GM18507 (cell line): ENCODE results near the gene COL24A1.
A peak's percentile ranks its signal among the peaks of the same experiment; 100 is the strongest.
"Not testable (repeated sequence)": the region's sequence is repeated elsewhere in the genome, so short reads cannot be mapped to it uniquely, and the experiment has no call there.

ENCODE experiments used
- DNase-seq: peaks from one replicate; pipeline ENCODE4 v3.0.0; 2011; ENCODE audit warnings: low read depth; ENCODE audit not compliant: insufficient read length; ENCODE audit errors: extremely low spot score
- FAIRE-seq: peaks from 2 replicates; lab custom pipeline; 2011; peaks lifted over from hg19 to GRCh38; lab: Jason Lieb, UNC

Gene COL24A1

DNA sequence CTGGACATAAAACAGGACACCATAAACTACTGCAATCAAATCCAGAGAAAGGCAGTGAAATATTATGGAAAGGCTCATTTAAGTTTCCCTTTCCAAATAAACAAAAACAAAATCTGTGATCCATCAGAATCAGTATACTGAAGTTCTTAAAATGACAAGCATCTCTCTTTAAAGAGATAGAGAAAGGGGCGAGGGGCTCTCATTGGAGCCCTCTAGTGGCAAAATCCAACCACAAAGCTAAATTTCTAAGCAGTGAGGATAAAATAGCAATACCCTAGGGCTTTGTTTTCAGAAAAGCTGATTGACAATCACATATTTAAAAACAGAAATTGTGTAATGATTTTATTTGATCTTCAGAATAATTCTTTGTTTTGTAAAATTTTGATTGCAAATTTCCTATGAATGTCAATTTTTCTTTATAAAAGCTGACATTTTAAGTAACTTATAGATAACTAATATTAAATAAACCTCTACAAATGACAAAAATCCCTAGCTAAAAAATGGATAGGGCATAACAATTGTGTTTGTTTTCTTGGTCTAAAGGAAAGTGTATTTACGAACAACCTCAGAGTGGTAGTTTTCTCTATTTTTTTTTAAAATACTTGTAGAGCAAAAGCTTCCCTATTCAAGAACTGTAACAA is 138.2 kb downstream of the COL24A1 start:
- peak; percentile 78 for FAIRE-seq

GRCh38 chr1:86016076-86016759 is 140.4 kb downstream of the COL24A1 start:
- FAIRE-seq (no peak), DNase-seq (no peak)

More for the DNA sequence above, 138.2 kb downstream of the COL24A1 start:
- DNase-seq = no peak

DNA sequence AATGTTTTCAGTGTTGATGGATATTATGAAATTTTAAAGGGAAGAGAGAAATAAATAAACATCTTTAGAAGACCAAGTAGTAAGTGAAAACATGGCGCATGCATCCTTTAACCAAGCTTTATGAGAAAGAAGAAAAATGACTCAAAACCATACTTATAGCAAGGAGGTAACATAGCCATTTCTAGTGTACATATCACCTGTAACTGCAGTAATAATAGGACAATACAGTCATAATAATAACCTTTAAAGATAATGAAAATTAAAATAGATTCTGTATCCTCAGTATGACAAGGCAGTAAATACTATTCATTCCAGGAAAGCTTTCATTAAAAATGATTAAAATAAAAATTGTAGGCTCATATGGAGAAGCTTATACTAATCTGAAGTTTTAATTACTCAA is 141.2 kb downstream of the COL24A1 start:
- no peak for FAIRE-seq
- DNase-seq = no peak

GRCh38 chr1:86000601-86001000 is 156.0 kb downstream of the COL24A1 start:
- no peak for FAIRE-seq
- no peak for DNase-seq

DNA sequence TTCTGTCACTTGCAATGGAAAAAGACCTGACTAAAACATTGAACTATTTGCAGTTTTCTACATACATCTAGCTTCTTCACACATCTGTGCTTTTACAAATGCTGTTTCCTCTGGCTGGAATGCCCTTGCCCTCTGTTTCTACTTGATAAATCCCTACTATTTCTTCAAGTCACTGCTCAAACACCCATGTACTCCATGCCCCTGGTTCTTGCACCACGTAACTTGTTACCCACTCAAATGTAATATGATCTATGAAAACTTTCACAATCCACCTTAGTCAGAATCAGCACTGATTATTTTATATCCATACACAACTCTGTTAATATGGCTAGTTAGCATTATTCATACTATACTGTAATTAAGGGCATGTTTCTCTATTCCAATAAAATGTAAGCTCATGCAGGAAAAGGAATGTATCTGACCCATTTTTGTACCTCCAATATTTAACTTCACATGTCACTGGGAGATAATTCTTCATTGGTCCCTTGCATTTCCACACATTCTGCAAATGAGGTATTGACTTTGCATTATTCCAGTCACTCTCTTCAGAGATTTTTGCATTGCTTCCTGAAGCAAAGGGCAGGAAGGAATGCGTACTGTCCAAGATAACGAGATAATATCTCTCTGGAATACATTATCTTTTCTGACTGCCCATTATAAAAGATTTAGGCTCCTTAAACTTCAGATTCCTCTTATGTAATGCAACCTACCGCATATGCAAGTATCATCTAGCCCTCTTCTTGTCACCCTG is 158.3 kb downstream of the COL24A1 start:
- FAIRE-seq (no peak), DNase-seq (no peak)

GRCh38 chr1:85992791-85993190 is 163.8 kb downstream of the COL24A1 start:
- DNase-seq (no peak), FAIRE-seq (peak; percentile 67)

DNA sequence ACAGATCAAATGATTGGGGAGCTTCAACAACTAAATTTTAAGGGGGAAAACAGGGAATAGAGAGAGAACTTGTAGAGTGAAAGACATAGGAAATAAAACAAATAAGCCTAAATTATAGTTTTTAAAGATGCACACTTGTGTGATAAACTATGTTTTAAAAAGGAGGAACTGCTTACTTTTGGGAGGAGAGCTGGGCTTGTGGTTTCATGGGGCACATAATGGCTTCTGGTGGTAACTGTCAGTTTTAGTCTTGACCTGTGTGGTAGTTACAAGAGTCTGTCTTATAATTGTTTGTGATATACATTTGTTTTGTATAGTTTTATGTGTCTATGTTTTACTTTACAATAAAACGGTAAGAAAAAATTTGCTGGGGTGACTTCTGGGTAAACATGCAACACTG is 165.3 kb downstream of the COL24A1 start:
- DNase-seq (no peak), FAIRE-seq (peak; percentile 15)

GRCh38 chr1:85984636-85985035 is 171.9 kb downstream of the COL24A1 start:
- DNase-seq = no peak
- FAIRE-seq = peak; percentile 47

DNA sequence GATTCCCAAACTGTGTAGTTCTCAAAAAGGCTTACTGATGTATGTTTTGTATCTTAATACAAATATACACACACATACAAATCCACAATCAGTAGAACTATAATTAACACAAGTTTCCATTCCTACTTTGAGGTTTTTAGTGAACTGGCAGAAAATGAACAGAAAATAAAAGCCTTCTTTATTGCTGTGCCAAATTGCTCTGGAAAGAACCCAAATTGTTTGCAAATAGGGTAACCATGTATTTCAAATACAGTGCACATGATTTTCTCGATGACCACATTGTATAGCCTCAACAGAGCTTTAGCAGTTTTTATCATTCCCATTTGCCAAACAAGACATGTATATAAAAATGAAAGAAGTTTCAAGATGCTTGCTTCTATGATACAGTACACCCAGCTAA is 173.3 kb downstream of the COL24A1 start:
- FAIRE-seq (no peak), DNase-seq (no peak)

DNA sequence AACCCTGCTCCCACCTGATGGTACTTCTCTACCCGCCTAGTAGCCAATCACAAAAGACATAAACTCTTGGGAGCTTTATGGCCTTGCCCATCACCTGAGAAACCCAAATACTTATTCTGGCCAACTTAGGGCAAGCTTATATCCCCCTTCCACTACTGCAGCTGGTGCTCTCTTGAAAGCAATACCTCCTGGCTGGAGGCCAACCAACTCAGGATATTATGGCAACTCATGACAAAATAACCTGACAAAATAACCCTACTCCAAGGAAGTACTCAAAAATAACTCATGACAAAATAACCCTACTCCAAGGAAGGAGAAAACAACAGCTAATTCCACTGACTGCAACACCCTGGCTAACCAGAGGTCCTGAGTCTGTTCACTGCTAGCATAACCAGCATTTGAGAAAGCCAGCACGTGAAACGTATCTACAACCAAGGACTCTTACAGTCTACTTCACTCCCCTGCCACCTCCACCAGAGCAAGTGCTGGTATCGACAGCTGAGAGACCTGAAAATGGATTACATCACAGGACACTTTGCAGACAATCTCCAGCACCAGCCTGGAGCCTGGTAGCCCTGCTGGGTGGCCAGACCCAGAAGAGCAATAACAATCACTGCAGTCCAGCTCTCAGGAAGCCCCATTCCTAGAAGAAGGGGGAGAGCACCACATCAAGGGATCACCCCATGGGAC is 179.9 kb downstream of the COL24A1 start:
- no peak for DNase-seq
- FAIRE-seq = no peak

DNA sequence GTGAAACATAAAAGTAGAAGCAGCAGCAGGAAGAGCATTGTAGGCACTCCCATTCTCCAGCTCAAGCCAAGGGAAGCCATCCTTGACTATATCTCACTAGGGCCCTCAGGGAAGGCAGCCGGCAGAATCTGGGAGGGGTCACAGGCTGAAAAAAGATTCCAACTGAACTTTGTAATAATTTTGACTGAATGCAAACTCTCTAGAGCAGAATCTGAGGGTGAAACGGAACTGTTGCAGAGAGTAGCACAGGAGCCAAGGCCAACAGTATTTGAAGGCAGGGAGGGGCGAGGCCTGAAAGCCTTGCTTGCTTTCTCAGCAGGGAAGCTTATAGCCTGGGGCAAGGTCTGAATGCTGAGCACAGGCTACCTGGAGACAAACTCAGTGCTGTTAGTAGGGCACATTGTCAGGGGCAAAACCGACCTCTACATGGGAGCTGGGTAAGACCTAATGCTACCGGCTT is 180.6 kb downstream of the COL24A1 start:
- DNase-seq (no peak), FAIRE-seq (no peak)

DNA sequence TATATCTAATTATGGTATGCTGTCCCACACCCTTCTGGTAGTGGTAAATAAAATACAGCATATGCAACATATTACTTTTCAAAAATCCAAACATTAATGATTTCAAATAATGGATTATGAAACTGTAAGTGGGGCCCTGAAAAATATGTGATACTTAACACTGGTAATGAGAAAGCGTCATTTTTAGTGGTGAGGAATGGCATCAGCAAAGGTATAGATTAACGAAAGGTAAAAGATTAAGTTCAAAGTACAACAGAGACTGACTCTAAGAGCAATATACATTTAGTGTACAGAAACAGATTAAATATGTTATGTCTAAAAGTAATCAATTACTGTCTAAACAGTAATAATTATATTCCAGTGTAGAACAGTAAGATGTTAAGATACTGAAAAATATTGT is 194.1 kb downstream of the COL24A1 start:
- FAIRE-seq = no peak
- no peak for DNase-seq

- DNase-seq = no peak
- FAIRE-seq = no peak
Measured at GRCh38 chr1:85957760-85958159, 198.8 kb downstream of the COL24A1 start.

DNA sequence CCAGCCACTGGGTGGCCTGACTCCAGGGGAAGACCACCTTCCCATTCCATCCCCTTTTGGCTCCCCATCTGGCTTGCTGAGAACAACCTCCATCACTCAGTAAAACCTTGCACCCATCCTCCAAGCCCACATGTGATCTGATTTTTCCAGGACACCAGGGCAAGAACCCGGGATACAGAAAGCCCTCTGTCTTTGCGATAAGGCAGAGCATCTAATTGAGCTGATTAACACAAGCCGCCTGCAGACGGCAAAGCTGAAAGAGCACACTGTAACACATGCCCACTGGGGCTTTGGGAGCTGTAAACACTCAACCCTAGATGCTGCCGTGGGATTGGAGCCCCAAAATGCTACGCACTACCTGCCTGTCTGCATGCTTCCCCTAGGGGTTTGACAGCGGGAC is 201.4 kb downstream of the COL24A1 start:
- not testable (repeated sequence) for FAIRE-seq, DNase-seq

DNA sequence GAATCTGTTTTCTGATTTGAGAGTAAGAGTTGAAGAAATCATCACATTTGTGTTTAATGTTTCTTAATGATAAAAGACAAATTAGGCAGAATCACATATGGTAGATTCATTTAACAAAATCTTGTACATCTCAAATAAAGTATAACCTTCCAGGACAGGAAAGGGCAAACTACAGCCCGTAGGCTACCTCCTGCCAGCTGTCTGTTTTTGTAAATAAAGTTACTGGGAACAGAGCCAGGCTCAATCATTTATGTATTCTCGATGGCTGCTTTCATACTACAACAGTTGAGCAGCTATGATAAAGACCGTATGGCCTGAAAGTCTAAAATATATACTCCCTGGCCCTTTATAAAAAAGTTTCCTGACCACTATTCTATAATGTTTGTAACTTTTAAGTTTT is 204.1 kb downstream of the COL24A1 start:
- no peak for DNase-seq

GRCh38 chr1:85947186-85947585 is 209.4 kb downstream of the COL24A1 start:
- no peak for FAIRE-seq
- DNase-seq = no peak

More for the DNA sequence above, 204.1 kb downstream of the COL24A1 start:
- peak; percentile 26 for FAIRE-seq

DNA sequence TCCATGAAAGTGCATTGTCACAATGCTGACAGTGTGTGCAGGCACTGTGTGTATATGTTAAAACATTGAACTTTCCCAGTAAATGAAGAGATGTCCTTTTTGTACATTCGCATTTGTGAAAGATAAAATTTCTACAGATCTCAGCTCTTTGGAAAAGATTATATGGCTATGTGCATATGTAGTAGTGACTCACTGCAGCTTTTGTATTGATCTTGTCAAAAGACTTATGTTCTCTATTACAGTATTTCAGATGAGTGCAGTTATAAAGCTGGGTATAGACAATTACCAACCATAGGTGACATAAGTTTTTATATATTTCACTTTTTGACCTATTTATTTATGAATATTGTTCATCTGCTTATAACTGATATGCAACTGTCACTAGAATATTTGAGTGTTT is 212.6 kb downstream of the COL24A1 start:
- FAIRE-seq = no peak
- no peak for DNase-seq

DNA sequence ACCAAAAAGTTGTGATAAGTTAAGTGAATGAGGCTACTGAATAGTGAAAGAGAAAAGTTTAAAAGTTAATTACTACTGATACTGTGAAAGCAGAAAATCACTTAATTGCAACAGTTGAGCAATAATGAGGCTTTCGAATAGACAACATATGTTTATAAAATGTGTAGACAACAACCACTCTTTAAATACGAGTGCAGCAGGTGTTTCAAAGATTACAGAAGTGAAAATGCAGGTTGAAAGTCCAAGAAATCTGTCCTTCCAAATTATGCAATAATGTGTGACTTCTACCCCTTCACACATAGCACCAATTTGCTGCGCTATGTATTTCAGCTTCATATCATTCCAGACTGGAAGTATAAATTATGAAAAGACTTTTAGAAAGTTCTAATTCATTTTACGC is 213.0 kb downstream of the COL24A1 start:
- DNase-seq (no peak), FAIRE-seq (no peak)

DNA sequence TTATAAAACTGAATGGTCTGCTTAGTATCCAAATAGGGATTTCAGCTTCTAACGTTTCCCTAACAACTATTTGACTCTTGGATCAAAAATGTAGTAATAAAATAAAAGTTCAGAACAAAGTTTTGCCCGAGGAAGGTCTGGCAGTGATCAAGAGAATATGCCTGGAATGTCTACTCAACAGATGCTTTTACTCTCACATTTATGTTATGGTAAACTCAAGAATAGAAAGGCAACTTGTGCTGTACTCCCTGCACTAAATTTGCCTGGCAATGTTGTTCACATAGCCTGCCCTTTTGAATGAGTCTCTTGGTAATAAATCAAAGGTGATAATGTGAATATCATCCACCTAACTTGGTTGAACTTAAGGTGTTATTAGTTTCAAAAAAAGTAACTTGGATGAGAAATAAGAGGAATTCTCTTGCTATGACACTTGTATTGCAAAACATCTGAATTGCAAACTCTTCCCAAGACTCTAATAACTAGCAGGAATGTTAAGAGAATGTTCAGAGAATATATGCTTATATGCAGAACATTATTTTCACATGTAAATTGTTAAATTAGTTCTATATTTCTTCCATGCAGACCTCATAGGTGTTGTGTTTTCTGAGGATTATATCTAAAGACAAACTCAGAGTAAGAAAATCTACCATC is 215.8 kb downstream of the COL24A1 start:
- no peak for FAIRE-seq
- DNase-seq = no peak

DNA sequence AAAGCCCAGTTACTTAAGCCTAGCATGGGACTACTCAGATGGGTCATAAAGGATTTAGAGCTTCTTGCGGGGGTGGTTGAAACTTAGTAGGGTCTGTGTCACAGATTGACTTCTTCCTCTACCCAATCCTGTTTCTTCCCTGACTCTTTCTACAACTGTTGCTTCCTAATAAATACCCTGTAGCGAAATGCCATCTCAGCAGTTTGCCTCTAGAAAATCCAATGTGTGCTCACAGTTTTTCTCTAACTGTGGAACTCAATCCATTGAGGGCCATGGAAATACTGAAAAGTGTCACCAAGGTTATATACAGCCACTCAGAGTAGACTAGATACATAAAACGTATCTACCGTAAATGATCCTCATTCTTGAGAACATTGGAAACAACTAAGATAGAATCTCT is 217.7 kb downstream of the COL24A1 start:
- DNase-seq = no peak
- no peak for FAIRE-seq
